ENCODE measurements around the gene CD200R1L. TPM values are rescaled to one million over a fixed set of nuclear protein-coding genes. Genes with fewer than 3 reads are reported as not detected.

Gene CD200R1L
- total and polyA plus RNA-seq, 7 experiments from 2014 or later: not detected

GRCh38 chr3:112811131-112811884 is 35.4 kb downstream of the CD200R1L start:
- intact Hi-C loops (cut with micrococcal nuclease): loop anchor here in 1 of 2 donors (5.0 kb wide), 1 partner anchor 166 kb away; the partner anchor contains the start of gene CD200R1
- no peaks in the 10 kb centered on the region for H3K27me3 ChIP-seq (ENCODE audit: control insufficient read depth in 2 of 2, insufficient read depth in 2 of 2, low read length in 2 of 2)
- ChIA-PET POLR2A (no interaction called here), CTCF (interaction anchor here (1.3 to 5.7 kb wide), 2 partner anchors 76 to 169 kb away, joined by 4 to 51 read pairs; no protein-coding TSS in a partner anchor)
- Mint-ChIP-seq H3K27me3 (peaks cover 0 to 3% (median 0%) of the 10 kb centered on the region in 5 donors), H3K9me3 (no peaks in the 10 kb centered on the region), H3K4me1 (peaks cover 20 to 35% (median 27%) of the 10 kb centered on the region in 7 donors), H3K4me3 (no peak overlapping the region), H3K27ac (no peak overlapping the region), H3K36me3 (no peaks in the 10 kb centered on the region)
- no peaks in the 10 kb centered on the region for H3K9me3 ChIP-seq (ENCODE audit: control insufficient read depth in 2 of 3, low read length in 3 of 3)
- no peak for ATAC-seq
- no peak overlapping the region for H3K27ac ChIP-seq (ENCODE audit: low read depth, low read length)
- DNase-seq: no peak
- H3K4me1 ChIP-seq (ENCODE audit: control insufficient read depth in 2 of 2, insufficient read depth in 2 of 2, low read length in 2 of 2): no peaks in the 10 kb centered on the region
- H3K4me3 ChIP-seq (ENCODE audit: low read length): no peak overlapping the region
- H3K36me3 ChIP-seq (ENCODE audit: control insufficient read depth in 2 of 3, insufficient read depth in 3 of 3, low read length in 3 of 3): no peaks in the 10 kb centered on the region

- Mint-ChIP-seq H3K9me3 (no peaks in the 10 kb centered on the region), H3K36me3 (no peaks in the 10 kb centered on the region), H3K27ac (no peak overlapping the region), H3K27me3 (peaks cover 0 to 3% (median 0%) of the 10 kb centered on the region in 5 donors), H3K4me3 (no peak overlapping the region), H3K4me1 (peaks cover 20 to 35% (median 27%) of the 10 kb centered on the region in 7 donors)
- no peak overlapping the region for H3K4me3 ChIP-seq (ENCODE audit: low read length)
- intact Hi-C loops (cut with micrococcal nuclease): loop anchor here in 1 of 2 donors (5.0 kb wide), 1 partner anchor 167 kb away; the partner anchor contains the start of gene CD200R1
- ChIA-PET POLR2A (no interaction called here), CTCF (interaction anchor here (1.3 to 5.7 kb wide), 2 partner anchors 75 to 168 kb away, joined by 4 to 51 read pairs; no protein-coding TSS in a partner anchor)
- ATAC-seq (no peak), DNase-seq (no peak)
- no peaks in the 10 kb centered on the region for H3K4me1 ChIP-seq (ENCODE audit: control insufficient read depth in 2 of 2, insufficient read depth in 2 of 2, low read length in 2 of 2)
- no peak overlapping the region for H3K27ac ChIP-seq (ENCODE audit: low read depth, low read length)
- H3K27me3 ChIP-seq (ENCODE audit: control insufficient read depth in 2 of 2, insufficient read depth in 2 of 2, low read length in 2 of 2): no peaks in the 10 kb centered on the region
- no peaks in the 10 kb centered on the region for H3K36me3 ChIP-seq (ENCODE audit: control insufficient read depth in 2 of 3, insufficient read depth in 3 of 3, low read length in 3 of 3)
- H3K9me3 ChIP-seq (ENCODE audit: control insufficient read depth in 2 of 3, low read length in 3 of 3): no peaks in the 10 kb centered on the region
Observed at GRCh38 chr3:112810561-112810960, 36.1 kb downstream of the CD200R1L start.

GRCh38 chr3:112808136-112808535 is 38.5 kb downstream of the CD200R1L start:
- DNase-seq (no peak), ATAC-seq (no peak)
- Histone ChIP-seq H3K4me3 (ENCODE audit: low read length) (no peak overlapping the region), H3K9me3 (ENCODE audit: control insufficient read depth in 2 of 3, low read length in 3 of 3) (no peaks in the 10 kb centered on the region), H3K4me1 (ENCODE audit: control insufficient read depth in 2 of 2, insufficient read depth in 2 of 2, low read length in 2 of 2) (peaks cover 0 to 4% of the 10 kb centered on the region in 2 donors), H3K36me3 (ENCODE audit: control insufficient read depth in 2 of 3, insufficient read depth in 3 of 3, low read length in 3 of 3) (no peaks in the 10 kb centered on the region), H3K27me3 (ENCODE audit: control insufficient read depth in 2 of 2, insufficient read depth in 2 of 2, low read length in 2 of 2) (no peaks in the 10 kb centered on the region), H3K27ac (ENCODE audit: low read depth, low read length) (no peak overlapping the region)
- Mint-ChIP-seq H3K4me1 (peaks cover 14 to 37% (median 25%) of the 10 kb centered on the region in 7 donors), H3K4me3 (no peak overlapping the region), H3K9me3 (peaks cover 0 to 5% (median 0%) of the 10 kb centered on the region in 11 donors), H3K27me3 (peaks cover 0 to 5% (median 0%) of the 10 kb centered on the region in 5 donors), H3K27ac (no peak overlapping the region), H3K36me3 (peaks cover 0 to 4% (median 0%) of the 10 kb centered on the region in 5 donors)
- intact Hi-C loops (cut with micrococcal nuclease): loop anchor here in 1 of 2 donors (1.0 kb wide), 1 partner anchor 10 kb away; no protein-coding TSS in a partner anchor
- ChIA-PET CTCF (interaction anchor here (0.5 to 1.4 kb wide), 4 partner anchors 8 to 1513 kb away, joined by 3 read pairs; no protein-coding TSS in a partner anchor), POLR2A (interaction anchor here (0.5 to 0.8 kb wide), 2 partner anchors 67 to 205 kb away, joined by 3 to 4 read pairs; no protein-coding TSS in a partner anchor)

GRCh38 chr3:112807685-112808084 is 39.0 kb downstream of the CD200R1L start:
- H3K27ac ChIP-seq (ENCODE audit: low read depth, low read length): no peak overlapping the region
- H3K4me3 ChIP-seq (ENCODE audit: low read length): no peak overlapping the region
- ATAC-seq: no peak
- CTCF ChIA-PET: interaction anchor here (0.5 to 1.4 kb wide), 3 partner anchors 9 to 480 kb away, joined by 3 read pairs; no protein-coding TSS in a partner anchor
- Mint-ChIP-seq H3K36me3 (peaks cover 0 to 4% (median 0%) of the 10 kb centered on the region in 5 donors), H3K9me3 (peaks cover 0 to 5% (median 0%) of the 10 kb centered on the region in 11 donors), H3K27me3 (peaks cover 0 to 5% (median 0%) of the 10 kb centered on the region in 5 donors), H3K4me3 (no peak overlapping the region), H3K27ac (no peak overlapping the region), H3K4me1 (peaks cover 14 to 40% (median 28%) of the 10 kb centered on the region in 7 donors)
- H3K27me3 ChIP-seq (ENCODE audit: control insufficient read depth in 2 of 2, insufficient read depth in 2 of 2, low read length in 2 of 2): no peaks in the 10 kb centered on the region
- POLR2A ChIA-PET: interaction anchor here (0.8 kb wide), 1 partner anchor 205 kb away, joined by 4 read pairs; no protein-coding TSS in a partner anchor
- peak in 1 of 9 donors; percentile 7 for DNase-seq
- H3K4me1 ChIP-seq (ENCODE audit: control insufficient read depth in 2 of 2, insufficient read depth in 2 of 2, low read length in 2 of 2): peaks cover 0 to 8% of the 10 kb centered on the region in 2 donors
- no peaks in the 10 kb centered on the region for H3K36me3 ChIP-seq (ENCODE audit: control insufficient read depth in 2 of 3, insufficient read depth in 3 of 3, low read length in 3 of 3)
- intact Hi-C loops (cut with micrococcal nuclease): loop anchor here in 1 of 2 donors (1.0 kb wide), 1 partner anchor 9 kb away; no protein-coding TSS in a partner anchor
- H3K9me3 ChIP-seq (ENCODE audit: control insufficient read depth in 2 of 3, low read length in 3 of 3): no peaks in the 10 kb centered on the region

- peaks cover 12 to 41% (median 31%) of the 10 kb centered on the region in 7 donors for H3K4me1 Mint-ChIP-seq
- ChIA-PET POLR2A (no interaction called here), CTCF (interaction anchor here (0.5 to 1.4 kb wide), 3 partner anchors 45 to 178 kb away, joined by 3 to 4 read pairs (median 3); no protein-coding TSS in a partner anchor)
- Histone ChIP-seq H3K9me3 (ENCODE audit: control insufficient read depth in 2 of 3, low read length in 3 of 3) (no peaks in the 10 kb centered on the region), H3K4me3 (ENCODE audit: low read length) (no peak overlapping the region), H3K36me3 (ENCODE audit: control insufficient read depth in 2 of 3, insufficient read depth in 3 of 3, low read length in 3 of 3) (no peaks in the 10 kb centered on the region), H3K27ac (ENCODE audit: low read depth, low read length) (no peak overlapping the region), H3K4me1 (ENCODE audit: control insufficient read depth in 2 of 2, insufficient read depth in 2 of 2, low read length in 2 of 2) (peaks cover 6 to 15% of the 10 kb centered on the region in 2 donors), H3K27me3 (ENCODE audit: control insufficient read depth in 2 of 2, insufficient read depth in 2 of 2, low read length in 2 of 2) (no peaks in the 10 kb centered on the region)
- peaks cover 0 to 5% (median 0%) of the 10 kb centered on the region in 11 donors for H3K9me3 Mint-ChIP-seq
- no peak overlapping the region for H3K27ac Mint-ChIP-seq
- intact Hi-C loops (cut with micrococcal nuclease): no loop called here
- DNase-seq (no peak), ATAC-seq (no peak)
- H3K4me3 Mint-ChIP-seq: no peak overlapping the region
- peaks cover 0 to 7% (median 0%) of the 10 kb centered on the region in 5 donors for H3K36me3 Mint-ChIP-seq
- H3K27me3 Mint-ChIP-seq: peaks cover 0 to 5% (median 0%) of the 10 kb centered on the region in 5 donors
Observed at GRCh38 chr3:112806903-112807302, 39.8 kb downstream of the CD200R1L start.

GRCh38 chr3:112805126-112805525 is 41.5 kb downstream of the CD200R1L start:
- Histone ChIP-seq H3K36me3 (ENCODE audit: control insufficient read depth in 2 of 3, insufficient read depth in 3 of 3, low read length in 3 of 3) (no peaks in the 10 kb centered on the region), H3K27me3 (ENCODE audit: control insufficient read depth in 2 of 2, insufficient read depth in 2 of 2, low read length in 2 of 2) (no peaks in the 10 kb centered on the region), H3K9me3 (ENCODE audit: control insufficient read depth in 2 of 3, low read length in 3 of 3) (no peaks in the 10 kb centered on the region), H3K4me1 (ENCODE audit: control insufficient read depth in 2 of 2, insufficient read depth in 2 of 2, low read length in 2 of 2) (peaks cover 7 to 17% of the 10 kb centered on the region in 2 donors), H3K4me3 (ENCODE audit: low read length) (no peak overlapping the region), H3K27ac (ENCODE audit: low read depth, low read length) (no peak overlapping the region)
- ChIA-PET CTCF (interaction anchor here (1.2 kb wide), 1 partner anchor 65 kb away, joined by 3 read pairs; no protein-coding TSS in a partner anchor), POLR2A (no interaction called here)
- Mint-ChIP-seq H3K36me3 (peaks cover 0 to 7% (median 0%) of the 10 kb centered on the region in 5 donors), H3K27ac (no peak overlapping the region), H3K4me3 (no peak overlapping the region), H3K4me1 (peaks cover 11 to 45% (median 37%) of the 10 kb centered on the region in 7 donors), H3K9me3 (peaks cover 0 to 5% (median 0%) of the 10 kb centered on the region in 11 donors), H3K27me3 (peaks cover 0 to 5% (median 0%) of the 10 kb centered on the region in 5 donors)
- ATAC-seq (no peak), DNase-seq (no peak)
- intact Hi-C loops (cut with micrococcal nuclease): no loop called here
